HG03460 (cell line): ENCODE results near the gene MMP7.
A peak's percentile ranks its signal among the peaks of the same experiment; 100 is the strongest.

ENCODE experiments used
- ATAC-seq: cut with Tn5 transposase; IDR thresholded peaks from one replicate; pipeline ENCODE4 v1.9.1; 2021; ENCODE audit not compliant: unreplicated experiment

Gene MMP7

DNA sequence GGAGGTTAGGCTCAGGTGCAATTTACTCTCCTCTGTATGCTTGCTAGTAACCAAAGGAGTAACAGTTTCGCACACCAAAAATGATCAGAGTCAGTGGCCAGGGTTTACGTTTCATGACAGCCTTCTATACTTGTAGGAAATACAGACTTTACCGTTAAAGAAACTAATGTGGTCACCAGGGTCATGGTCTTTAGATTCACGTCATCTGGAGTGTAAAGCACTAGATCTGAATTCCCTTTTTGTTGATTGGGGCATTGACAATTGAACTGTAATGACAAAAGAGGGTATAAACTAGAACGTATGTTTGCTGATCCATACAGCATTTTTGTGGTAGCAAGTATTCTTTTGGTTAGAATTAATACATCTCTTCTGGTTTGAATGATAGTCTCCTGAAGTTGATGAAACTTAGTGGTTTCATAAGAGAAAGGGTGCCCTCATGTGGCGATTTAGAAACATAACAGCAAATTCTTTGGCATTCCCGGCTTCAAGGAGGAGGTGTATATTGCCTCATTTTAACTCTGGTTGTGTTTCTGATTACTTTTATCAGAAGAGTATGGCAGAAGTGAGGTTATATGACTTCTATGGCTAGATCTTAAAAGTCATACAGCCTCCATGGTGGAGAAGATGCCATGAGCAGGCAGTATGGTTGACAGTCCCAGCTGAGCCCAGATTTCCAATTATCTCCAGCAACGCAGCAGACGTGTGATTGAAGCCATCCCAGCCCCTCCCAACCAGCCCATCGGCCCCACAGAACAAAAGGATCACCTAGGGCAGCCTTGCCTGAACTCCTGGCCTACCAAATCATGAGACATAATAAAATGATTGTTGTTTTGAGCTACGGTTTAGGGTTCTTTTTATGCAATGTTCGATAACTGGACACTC is 35.1 kb downstream of the MMP7 start:
- ATAC-seq, result peak; percentile 78

DNA sequence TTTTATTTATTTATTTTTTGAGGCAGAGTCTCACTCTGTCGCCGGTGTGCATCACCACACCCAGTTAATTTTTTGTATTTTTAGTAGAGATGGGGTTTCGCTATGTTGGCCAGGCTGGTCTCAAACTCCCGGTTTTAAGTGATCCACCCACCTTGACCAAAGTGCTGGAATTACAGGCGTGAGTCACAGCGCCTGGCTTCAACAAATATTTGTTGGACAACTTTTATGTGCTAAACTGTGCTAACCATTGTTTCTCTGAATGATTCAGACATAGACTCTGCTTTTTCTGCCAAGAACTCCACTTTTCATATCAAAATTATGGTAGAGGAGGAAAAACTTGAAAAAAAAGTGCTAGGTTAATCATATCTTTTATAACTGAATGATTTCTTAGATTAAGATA is 36.3 kb downstream of the MMP7 start:
- ATAC-seq, result no peak

DNA sequence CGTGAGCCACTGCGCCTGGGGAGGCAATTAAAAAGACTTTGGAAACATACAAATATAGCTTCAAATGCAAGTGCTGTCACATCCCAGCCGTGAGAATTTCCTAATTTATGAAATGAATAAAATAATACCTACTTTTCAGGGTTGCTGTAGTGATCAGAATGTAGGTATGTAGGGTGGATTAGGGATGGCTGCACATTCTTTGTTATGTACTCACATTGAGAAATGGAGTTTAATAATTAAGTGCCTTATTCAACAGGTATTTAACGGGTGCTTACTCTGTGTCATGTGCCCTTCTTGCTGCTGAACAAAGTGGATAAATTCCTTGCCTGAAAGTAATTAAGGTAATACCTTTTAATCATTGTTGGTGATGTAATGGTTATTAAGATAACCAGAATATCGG is 37.0 kb downstream of the MMP7 start:
- no peak for ATAC-seq

DNA sequence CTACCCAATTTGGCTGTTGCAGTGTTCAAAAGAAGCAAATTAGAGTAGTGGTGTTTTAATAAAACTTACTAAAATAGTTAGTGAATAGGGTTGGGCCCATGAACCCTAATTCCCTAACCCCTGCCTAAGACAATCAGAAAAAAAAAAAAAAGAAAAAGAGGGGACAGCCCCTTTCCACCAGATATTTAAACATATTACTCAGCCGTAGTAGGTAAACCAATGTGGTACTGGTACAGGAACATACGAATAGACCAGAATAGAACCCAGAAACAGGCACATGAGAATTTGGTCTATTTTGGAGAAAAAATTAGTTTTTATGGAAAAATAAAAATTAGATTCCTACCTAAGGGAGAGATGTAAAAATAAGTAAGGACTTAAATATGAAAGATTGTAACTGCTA is 38.6 kb downstream of the MMP7 start:
- ATAC-seq, result no peak

DNA sequence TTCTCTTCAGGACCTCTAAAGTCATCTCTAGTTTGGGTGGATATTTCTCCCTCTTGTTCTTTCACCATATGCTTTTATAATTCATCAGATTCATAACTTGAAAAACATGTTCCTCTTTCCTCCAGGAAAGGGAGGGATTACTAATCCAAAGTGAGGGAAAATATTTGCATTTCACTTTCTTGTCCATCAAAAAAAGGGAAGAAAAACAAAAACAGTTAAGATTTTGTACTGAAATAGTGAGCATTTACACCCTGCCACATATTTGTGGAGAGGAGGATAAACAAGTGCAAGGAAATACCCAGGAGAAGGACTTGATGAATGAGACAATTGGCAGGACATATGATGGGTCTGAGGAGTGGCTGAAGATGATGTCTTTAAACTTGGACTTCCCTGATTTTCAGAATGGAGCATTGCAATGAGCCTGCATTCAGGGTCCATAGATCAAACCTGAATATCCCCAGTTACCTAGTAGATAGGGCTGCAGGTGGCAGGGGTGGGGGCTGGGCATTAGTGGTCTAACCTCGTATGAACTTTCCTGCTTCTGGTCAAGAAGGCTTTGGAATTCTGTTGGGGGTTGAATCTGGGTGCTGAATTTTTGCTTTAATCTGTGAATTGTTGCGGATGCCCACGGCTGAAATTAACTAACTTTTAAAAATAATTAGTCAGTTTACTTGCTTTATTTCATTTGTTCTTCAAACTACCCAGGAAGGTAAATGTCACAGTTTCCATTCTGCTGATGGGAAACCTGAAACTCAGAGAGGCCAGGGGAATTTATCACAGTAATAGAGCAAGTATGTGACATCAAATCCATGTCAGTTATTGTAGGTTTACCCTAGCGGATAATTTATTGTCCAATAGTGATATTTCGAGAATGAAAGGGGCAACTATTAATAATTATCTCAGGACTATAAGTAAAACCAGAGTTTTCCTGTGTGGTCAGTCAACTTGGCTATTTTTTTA is 41.1 kb downstream of the MMP7 start:
- ATAC-seq, result no peak

DNA sequence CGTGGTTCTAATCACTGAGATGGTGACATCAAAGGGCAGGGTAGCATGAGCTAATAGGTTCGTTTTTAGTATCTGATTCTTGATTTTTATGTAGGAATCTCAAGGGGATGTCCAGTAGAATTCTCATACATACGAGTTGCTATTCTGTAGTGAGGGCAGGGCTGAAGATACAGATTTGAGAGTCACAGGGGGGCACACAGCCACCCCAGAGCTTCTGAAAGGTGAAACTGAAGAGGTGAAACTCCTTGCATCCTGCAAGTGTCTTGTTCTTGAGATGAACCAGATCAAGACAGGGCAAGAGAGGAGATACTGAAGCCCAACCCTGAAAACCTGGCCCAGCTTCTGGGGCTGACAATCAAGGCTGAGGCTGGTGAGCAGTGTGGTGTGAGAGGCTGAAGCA is 42.3 kb downstream of the MMP7 start:
- ATAC-seq, result no peak

DNA sequence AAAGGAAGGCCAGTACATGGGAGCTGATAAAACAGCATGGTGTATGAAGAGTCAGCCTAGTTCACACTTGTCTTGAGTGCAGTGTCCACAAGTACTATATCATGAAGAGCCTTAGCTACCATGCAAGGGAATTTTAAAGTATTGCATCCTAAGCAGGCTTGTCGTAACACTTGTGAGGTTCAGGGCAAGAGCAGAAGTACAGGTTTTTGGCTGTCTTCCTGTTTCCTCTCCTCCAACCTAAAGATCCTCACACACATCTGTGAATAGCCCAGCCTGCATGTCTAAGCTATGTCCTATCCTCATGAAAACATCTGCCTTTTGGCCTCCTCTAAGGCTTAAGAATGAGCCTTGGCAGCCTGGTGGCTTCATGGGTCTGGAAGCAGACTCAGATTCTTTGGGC is 43.3 kb downstream of the MMP7 start:
- no peak for ATAC-seq

DNA sequence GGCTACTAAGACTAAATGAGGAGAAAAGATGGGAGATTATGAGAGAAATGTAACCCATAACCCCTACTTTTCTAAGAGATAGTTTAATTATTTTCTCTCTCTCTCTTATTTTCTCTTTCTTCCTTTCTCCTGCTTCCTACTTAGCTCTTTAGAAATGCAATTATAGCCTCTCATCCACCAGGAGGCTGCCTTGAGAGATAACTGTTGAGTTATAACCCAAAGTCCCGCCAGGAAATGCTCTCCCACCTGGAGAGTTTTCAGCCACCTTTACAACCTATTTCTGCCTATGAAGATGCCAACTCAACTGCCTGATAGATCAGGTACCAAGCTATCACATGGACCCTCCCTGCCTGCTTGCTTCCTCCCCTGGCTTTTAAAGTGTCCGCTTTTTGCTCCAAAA is 44.0 kb downstream of the MMP7 start:
- ATAC-seq, result no peak

DNA sequence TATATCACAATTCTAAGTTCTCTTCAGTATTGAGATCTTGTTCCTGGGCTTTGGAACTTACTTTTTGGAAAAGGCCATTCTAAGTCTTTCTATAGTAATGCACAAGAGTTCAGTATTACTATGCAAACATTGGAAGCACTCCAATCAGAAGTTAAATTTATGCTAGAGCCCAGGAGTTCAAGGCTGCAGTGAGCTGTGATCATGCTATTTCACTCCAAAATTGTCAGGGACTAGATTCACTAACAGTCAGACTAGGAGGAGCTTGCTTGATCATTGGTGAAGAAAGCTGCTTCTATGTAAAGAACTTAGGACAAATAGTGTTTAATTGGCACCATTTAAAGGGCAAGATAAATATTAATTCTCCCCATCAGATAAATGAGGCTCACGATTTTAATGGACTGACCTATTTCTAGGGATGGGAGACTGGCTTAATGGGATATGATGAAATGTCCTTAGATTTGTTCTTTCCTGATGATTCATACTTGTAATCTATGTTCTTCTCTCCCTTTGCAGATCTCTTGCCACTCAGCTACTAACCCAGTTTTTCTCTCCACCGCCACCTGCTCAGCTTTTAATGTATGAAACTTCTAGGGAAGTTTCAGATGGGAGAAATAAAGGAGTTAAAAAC is 45.3 kb downstream of the MMP7 start:
- ATAC-seq, result no peak

DNA sequence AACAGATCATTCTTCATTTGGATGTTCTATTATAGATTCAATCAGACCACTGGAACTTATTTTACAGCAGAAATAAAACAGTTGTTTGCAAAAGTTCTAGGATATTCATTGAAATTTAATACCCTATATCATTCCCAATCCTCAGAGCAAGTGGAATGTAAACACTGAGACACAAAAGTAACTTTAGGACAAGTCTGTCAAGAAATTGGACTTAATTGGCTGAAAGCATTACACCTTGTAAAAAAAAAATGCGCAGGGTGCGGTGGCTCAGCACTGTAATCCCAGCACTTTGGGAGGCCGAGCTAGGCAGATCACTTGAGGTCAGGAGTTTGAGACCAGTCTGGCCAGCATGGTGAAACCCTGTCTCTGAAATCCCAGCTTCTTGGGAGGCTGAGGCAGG is 48.1 kb downstream of the MMP7 start:
- ATAC-seq, result no peak

DNA sequence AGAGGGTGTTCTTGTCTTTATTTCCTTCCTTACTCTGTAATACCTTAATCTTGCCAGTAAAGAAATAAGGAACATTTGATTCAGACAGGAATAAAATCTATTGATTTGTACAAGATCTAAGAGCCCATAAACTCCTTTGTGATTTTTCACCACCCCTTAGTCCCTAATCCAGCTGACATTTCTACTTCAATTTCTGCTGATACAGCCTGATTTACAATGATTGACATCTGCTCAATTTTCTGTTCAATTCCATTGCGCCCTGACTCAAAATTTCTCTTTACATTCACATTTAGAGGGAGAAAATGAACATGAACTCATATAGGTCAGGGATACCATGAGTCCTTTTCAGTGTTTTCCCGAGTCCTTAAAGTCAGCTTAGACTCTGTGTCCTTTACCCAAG is 50.8 kb downstream of the MMP7 start:
- no peak for ATAC-seq

DNA sequence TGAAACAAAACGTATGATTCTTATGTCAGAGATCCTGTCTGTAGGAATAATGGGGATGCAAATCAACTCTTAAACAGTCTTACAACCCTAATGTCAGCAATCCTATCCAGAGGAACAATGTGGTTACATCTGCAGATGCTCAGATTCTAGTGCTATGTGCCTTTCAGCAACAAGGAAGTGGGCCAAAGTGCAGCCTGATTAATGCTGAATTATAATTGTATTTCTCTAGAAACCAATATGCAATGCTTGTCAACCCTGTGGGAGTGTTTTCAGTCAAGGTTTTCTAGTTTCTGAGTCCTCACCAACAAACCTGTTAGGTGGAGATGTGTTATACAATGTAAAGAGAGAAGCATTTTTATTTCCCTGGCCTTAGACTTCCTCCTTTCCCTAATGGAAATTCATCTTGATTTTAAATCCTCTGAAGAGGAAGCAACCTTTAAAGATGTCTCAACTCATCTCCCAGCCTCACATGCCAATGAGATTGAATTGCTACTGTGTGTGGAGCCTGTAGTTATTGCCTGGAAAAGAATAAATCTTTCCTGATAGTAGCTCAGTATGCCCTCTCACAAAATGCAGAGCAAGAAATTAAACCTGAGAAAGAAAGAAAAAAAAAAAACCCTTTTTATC is 51.8 kb downstream of the MMP7 start:
- ATAC-seq, result no peak

DNA sequence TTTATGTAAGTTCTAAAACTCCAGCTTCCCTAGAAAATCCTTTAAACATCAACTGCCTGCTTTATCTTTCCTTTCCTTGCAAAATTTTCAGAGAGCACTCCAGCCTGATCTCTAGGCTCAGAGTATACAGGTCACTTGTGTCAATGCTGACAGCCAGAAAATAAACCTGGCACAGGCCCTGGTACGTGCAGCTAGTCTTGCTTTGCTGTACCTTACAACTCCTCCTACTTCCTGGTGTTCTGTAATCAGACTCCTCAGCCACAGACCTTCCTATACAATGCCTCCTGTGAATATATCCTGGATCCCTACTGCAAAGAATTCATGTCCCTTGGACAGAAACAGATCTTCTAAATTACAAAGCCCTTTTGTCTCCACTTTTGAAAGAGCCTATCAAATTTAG is 53.7 kb downstream of the MMP7 start:
- ATAC-seq, result no peak

DNA sequence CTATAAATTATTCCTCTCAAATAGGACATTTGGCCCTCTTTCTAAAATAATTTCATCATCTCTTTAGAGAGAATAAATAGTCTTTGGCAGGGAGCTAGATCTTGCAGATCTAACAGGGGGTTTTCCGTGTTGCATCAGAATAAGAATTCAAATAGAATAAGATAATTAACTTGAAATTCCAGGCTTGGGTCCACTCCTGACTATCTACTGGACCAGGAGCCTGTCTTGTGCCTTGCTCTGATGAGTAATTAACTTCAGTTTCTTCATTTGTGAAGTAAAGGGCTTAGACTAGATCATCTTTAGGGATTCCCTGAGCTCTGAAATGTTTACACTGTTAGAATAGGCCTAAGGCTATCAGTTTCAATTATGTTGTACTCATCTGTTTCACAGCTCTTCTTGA is 54.5 kb downstream of the MMP7 start:
- no peak for ATAC-seq

DNA sequence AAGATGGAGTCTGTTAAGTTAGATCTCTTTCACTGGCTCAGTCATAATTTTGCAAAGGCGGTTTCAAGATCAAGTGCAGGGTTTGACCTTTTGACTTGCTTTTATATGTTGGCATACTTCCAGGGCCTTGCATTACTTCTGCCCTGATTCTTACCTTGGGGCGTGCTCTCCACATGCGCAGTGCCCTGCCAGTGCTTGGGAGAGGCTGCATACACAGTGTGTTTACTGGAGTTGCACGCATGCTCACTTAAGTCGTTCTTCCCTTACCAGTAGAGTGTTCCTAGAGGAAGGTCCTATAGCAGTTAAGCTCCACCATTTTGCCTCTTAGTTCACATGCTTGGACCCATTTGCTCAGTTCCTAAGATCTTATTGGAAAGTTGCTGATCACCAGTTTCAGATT is 57.0 kb downstream of the MMP7 start:
- ATAC-seq, result no peak

DNA sequence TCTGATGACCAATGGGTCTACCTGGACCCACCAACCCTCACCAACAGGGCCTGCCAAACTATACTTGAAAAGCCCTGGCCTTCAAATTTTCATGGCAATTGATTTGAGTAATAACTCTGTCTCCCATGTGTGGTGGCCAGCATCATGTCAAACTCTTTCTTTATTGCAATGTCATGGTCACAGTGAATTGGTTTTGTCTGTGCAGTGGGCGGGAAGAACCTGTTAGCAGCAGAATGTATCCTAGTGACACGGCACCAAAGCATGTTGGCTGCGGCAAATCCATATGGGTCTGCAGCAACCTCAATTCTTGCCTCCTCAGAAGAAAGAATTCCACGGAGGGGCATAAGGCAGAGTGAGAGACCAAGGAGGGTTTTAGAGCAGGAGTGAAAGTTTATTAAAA is 58.4 kb downstream of the MMP7 start:
- no peak for ATAC-seq

DNA sequence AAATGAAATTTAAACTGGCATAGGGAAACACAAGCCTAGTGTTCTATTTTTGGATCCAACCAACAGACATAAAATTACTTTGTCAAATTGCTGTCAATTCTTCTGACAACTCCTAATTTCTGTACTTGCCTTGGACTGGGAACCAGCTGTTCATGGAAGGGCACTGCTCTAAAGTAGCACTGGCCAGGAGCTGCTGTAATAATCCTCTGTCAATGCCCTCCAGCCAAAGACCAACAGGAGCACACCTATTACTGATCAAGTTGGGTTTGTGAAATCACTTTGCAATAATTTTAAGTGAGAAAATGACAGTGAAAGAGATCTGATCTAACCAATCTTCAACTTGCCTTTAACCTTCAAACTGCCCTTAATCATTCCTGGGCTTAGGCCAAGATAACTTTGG is 59.1 kb downstream of the MMP7 start:
- no peak for ATAC-seq
